Activated naive CD4-positive, alpha-beta T cell treated with anti-CD3 and anti-CD28 coated beads, Interleukin-2, amount 50 U/mL, for 72 hours (primary cell): Measurements from ENCODE around the gene SH3GLB2. TPM values are rescaled to one million over a fixed set of nuclear protein-coding genes. Genes with fewer than 3 reads are reported as not detected.
"Not testable (repeated sequence)": the region's sequence is repeated elsewhere in the genome, so short reads cannot be mapped to it uniquely, and the experiment has no call there.

Experiments used
- ATAC-seq, 2 donors: fragments of 150-1000 bp; cut with Tn5 transposase; 2 replicates each; pipeline ENCODE4 v1.10.0; 2021; ENCODE audit warnings: mild to moderate bottlenecking in 2 of 2, moderate library complexity in 2 of 2
- DNase-seq, 2 donors: peaks; one replicate each; pipeline ENCODE4 v3.0.0; 2021 to 2022; ENCODE audit warnings: low spot score in 2 of 2
- H3K27ac Mint-ChIP-seq, 2 donors: one replicate each; pipeline ENCODE4 v1.8.0; 2022; ENCODE audit warnings: mild to moderate bottlenecking in 2 of 2, mixed read lengths in 2 of 2
- H3K36me3 Mint-ChIP-seq, 2 donors: one replicate each; pipeline ENCODE4 v1.8.0; 2022; ENCODE audit warnings: mixed read lengths in 2 of 2
- H3K9me3 Mint-ChIP-seq, 2 donors: one replicate each; pipeline ENCODE4 v1.8.0; 2022; ENCODE audit warnings: mixed read lengths in 2 of 2
- total RNA-seq, 2 donors: library from RNA; stranded (reverse); gene quantifications; one replicate each; pipeline ENCODE4 v1.2.3, GENCODE V29; 2022

Gene SH3GLB2
- total RNA-seq, 2 donors from 2014 or later, result 44.1 to 59.9 TPM

GRCh38 chr9:129010267-129010975 lies 17.7 kb downstream of the SH3GLB2 start:
- Mint-ChIP-seq H3K27ac (peak overlapping the region in 1 of 2 donors; percentile 5), H3K9me3 (no peaks in the 10 kb centered on the region), H3K36me3 (peaks cover 0 to 9% of the 10 kb centered on the region in 2 donors)
- ATAC-seq, result no peak
- DNase-seq, result no peak

- peak overlapping the region in 1 of 2 donors; percentile 27 for H3K27ac Mint-ChIP-seq
Measured at GRCh38 chr9:129009584-129010141, 18.5 kb downstream of the SH3GLB2 start.

GRCh38 chr9:129008986-129009583 lies 19.0 kb downstream of the SH3GLB2 start:
- H3K27ac Mint-ChIP-seq, result peak overlapping the region in 1 of 2 donors; percentile 27
- H3K9me3 Mint-ChIP-seq, result no peaks in the 10 kb centered on the region
- DNase-seq, result no peak
- ATAC-seq, result no peak
- peaks cover 0 to 6% of the 10 kb centered on the region in 2 donors for H3K36me3 Mint-ChIP-seq

More at GRCh38 chr9:129009584-129010141, 18.5 kb downstream of the SH3GLB2 start:
- H3K9me3 Mint-ChIP-seq, result no peaks in the 10 kb centered on the region
- DNase-seq (no peak), ATAC-seq (no peak)
- H3K36me3 Mint-ChIP-seq, result peaks cover 0 to 11% of the 10 kb centered on the region in 2 donors

- no peaks in the 10 kb centered on the region for H3K9me3 Mint-ChIP-seq
- peaks cover 0 to 6% of the 10 kb centered on the region in 2 donors for H3K36me3 Mint-ChIP-seq
- no peak for DNase-seq
- H3K27ac Mint-ChIP-seq, result peak overlapping the region in 1 of 2 donors; percentile 27
- ATAC-seq, result no peak
Measured at GRCh38 chr9:129008469-129008965, 19.6 kb downstream of the SH3GLB2 start.

- peaks cover 0 to 6% of the 10 kb centered on the region in 2 donors for H3K36me3 Mint-ChIP-seq
- no peak overlapping the region for H3K27ac Mint-ChIP-seq
- no peak for DNase-seq
- no peaks in the 10 kb centered on the region for H3K9me3 Mint-ChIP-seq
- no peak for ATAC-seq
Measured at GRCh38 chr9:129007766-129008468, 20.2 kb downstream of the SH3GLB2 start.

GRCh38 chr9:129007035-129007765 lies 20.9 kb downstream of the SH3GLB2 start:
- H3K27ac Mint-ChIP-seq, result peak overlapping the region; percentile 55 to 72
- H3K9me3 Mint-ChIP-seq, result no peaks in the 10 kb centered on the region
- peaks cover 0 to 11% of the 10 kb centered on the region in 2 donors for H3K36me3 Mint-ChIP-seq
- ATAC-seq (no peak), DNase-seq (no peak)

- H3K36me3 Mint-ChIP-seq, result peaks cover 5 to 11% of the 10 kb centered on the region in 2 donors
- DNase-seq, result peak in 1 of 2 donors; percentile 60
- peak overlapping the region in 1 of 2 donors; percentile 72 for H3K27ac Mint-ChIP-seq
- no peaks in the 10 kb centered on the region for H3K9me3 Mint-ChIP-seq
- ATAC-seq, result peak; percentile 70 to 72
Measured at GRCh38 chr9:129006328-129007034, 21.6 kb downstream of the SH3GLB2 start.

GRCh38 chr9:129005336-129005997 lies 22.7 kb downstream of the SH3GLB2 start:
- peak overlapping the region; percentile 72 to 91 for H3K27ac Mint-ChIP-seq
- H3K9me3 Mint-ChIP-seq, result no peaks in the 10 kb centered on the region
- H3K36me3 Mint-ChIP-seq, result peaks cover 5 to 11% of the 10 kb centered on the region in 2 donors
- DNase-seq (no peak), ATAC-seq (no peak)

GRCh38 chr9:129004173-129004572 lies 24.0 kb downstream of the SH3GLB2 start:
- H3K27ac Mint-ChIP-seq, result peak overlapping the region in 1 of 2 donors; percentile 72
- ATAC-seq, H3K9me3 Mint-ChIP-seq, DNase-seq: not testable (repeated sequence)
- peaks cover 5 to 15% of the 10 kb centered on the region in 2 donors for H3K36me3 Mint-ChIP-seq

- peak overlapping the region; percentile 36 to 75 for H3K27ac Mint-ChIP-seq
- ATAC-seq (no peak), DNase-seq (no peak)
- H3K9me3 Mint-ChIP-seq, result no peaks in the 10 kb centered on the region
- peaks cover 5 to 15% of the 10 kb centered on the region in 2 donors for H3K36me3 Mint-ChIP-seq
Measured at GRCh38 chr9:129002992-129003391, 25.1 kb downstream of the SH3GLB2 start.

GRCh38 chr9:129001504-129002325 lies 26.4 kb downstream of the SH3GLB2 start:
- H3K9me3 Mint-ChIP-seq, result no peaks in the 10 kb centered on the region
- peak overlapping the region; percentile 75 to 94 for H3K27ac Mint-ChIP-seq
- peaks cover 11 to 15% of the 10 kb centered on the region in 2 donors for H3K36me3 Mint-ChIP-seq
- DNase-seq (no peak), ATAC-seq (peak in 1 of 2 donors; percentile 8)

GRCh38 chr9:128999581-129000206 lies 28.4 kb downstream of the SH3GLB2 start:
- Mint-ChIP-seq H3K36me3 (peaks cover 16 to 21% of the 10 kb centered on the region in 2 donors), H3K9me3 (no peaks in the 10 kb centered on the region), H3K27ac (peak overlapping the region in 1 of 2 donors; percentile 94)
- peak in 1 of 2 donors; percentile 23 for ATAC-seq
- no peak for DNase-seq

- Mint-ChIP-seq H3K9me3 (no peaks in the 10 kb centered on the region), H3K36me3 (peaks cover 23 to 34% of the 10 kb centered on the region in 2 donors), H3K27ac (peak overlapping the region in 1 of 2 donors; percentile 92)
- no peak for DNase-seq
- ATAC-seq, result no peak
Measured at GRCh38 chr9:128998462-128998861, 29.7 kb downstream of the SH3GLB2 start.

GRCh38 chr9:128995791-128996190 lies 32.3 kb downstream of the SH3GLB2 start:
- no peak for DNase-seq
- H3K36me3 Mint-ChIP-seq, result peaks cover 24 to 33% of the 10 kb centered on the region in 2 donors
- H3K9me3 Mint-ChIP-seq, result no peaks in the 10 kb centered on the region
- H3K27ac Mint-ChIP-seq, result no peak overlapping the region
- ATAC-seq, result no peak
